Measurements from ENCODE around the gene NPB.
"Not testable (repeated sequence)": the region's sequence is repeated elsewhere in the genome, so short reads cannot be mapped to it uniquely, and the experiment has no call there.

The NPB gene

DNA sequence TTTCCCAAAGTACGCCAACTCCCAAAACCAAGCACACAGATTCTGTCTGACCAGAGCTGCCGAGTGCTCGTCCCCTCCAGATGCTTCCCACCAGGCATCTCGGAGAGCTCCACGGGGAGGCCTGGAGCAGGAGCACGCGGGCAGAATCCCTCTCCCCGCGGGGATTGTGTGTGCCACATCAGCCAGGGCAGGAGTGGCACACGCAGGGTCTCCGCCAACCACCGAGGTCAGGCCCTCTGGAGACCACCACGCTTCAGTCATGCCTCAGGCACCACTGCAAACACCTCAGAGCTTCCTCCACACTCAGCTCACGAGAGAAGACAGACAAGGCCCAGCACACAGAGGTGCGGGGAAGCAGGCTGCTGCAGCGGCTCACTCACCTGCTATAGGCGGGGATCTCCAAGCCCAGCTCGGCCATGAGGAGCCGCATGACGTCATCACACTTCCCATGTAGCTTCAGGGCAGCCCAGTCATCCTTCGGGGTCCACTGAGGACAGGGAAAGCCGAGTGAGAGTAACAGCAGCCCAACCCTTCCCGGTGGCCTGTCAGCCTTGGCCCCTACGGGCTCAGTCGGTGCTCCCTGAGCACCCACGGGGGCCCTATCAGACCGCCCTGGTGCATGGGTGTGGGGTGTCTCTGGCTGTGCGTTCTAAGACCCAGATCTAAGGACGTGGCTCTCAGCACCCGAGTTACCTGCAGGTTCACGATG is 11.5 kb downstream of the NPB start:
- DNase-seq: no peak

DNA sequence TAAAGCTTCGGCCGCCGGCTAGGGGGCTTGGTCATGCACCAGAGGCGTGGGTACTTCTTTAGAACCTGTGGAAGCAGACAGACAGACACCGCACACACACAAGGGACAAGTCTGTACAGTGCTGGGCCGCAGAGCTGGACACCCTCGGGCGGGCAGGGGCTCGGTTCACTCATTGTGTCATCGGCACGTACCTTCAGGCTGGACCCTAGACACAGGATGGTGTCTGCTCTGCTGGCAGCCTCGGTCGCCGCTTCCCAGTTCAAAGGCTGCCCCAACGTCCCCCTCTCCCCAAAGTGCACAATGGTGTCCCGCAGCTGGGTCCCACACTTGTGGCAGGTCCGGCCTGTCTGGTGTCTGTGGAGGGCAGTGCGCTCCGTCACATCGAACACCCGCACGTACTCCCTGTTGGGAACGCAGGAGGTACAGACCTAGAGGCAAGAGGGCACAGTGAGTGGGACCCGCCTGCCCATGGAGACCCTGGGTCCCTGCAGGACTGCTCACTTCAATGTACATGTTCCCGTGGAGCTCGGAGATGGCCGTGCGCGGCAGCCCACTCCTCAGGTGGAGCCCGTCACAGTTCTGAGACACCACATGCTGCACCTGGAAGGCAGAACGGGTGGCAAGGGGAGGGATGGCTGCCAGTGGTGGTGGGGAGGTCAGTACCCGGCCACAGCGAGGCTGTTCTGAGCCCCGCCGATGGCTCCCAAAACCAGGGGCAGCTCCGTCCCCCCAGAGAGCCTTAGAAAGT is 12.2 kb downstream of the NPB start:
- DNase-seq: no peak

- DNase-seq: no peak
Measured at GRCh38 chr17:81915331-81915730, 13.3 kb downstream of the NPB start.

GRCh38 chr17:81916234-81917001 is 14.4 kb downstream of the NPB start:
- no peak for DNase-seq

DNA sequence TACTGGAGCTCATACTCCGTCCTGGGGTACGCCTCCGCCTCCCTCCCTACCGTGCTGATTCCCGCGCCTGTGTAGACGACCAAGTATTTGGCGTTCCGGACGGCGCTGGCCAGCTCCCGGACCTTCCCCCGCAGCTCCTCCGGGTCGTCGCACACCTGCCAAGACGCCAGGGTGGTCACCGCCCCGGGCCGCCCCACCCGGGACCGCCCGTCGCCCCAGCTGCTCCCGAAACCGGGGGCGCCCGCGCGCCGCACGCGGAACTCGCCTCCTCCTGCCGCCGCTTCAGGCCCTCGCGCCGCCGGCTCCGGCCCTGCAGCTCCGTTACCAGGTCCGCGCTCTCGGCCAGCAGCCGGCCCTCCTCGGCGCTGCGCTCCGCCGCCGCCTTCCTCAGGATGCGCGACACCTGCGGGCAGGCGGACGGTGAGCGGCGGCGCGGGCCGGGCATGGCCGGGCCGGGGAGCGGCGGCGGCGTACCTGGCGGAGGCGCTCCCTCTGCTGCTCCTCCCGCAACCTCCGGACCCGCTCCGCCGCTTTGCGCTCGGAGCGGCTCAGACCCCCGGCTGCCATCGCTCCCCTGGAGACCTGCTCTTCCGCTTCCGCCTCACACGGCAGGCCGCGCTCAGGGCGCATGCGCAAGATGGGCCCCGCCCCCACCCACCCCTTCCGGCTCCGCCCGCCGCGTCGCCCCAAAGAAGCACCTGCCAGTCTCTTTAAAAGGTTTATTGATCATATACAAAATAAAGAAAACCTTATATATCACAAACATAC is 15.7 kb downstream of the NPB start, which contains the start of gene SIRT7:
Gene SIRT7 (minus strand): TSS at position 612 of the 768 bp plus-strand sequence. CDS start 45 bp downstream, at position 567.
- peak; percentile 63 for DNase-seq

DNA sequence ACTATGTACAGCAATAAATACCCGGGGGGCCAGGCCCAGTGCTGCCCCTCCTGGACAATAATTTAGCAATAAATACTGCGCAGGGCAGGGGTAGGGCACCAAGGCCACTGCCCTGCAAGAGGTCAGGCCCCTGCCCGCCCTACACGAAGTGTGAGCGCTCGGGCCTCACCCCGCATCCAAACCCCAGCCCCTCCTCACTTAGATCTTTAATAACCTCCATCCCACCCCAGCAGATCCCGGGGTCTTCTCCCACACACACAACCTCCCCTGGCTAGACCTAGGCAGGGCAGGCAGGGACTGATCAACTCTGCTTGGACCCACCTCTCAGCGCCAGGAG is 16.3 kb downstream of the NPB start:
- not testable (repeated sequence) for DNase-seq

DNA sequence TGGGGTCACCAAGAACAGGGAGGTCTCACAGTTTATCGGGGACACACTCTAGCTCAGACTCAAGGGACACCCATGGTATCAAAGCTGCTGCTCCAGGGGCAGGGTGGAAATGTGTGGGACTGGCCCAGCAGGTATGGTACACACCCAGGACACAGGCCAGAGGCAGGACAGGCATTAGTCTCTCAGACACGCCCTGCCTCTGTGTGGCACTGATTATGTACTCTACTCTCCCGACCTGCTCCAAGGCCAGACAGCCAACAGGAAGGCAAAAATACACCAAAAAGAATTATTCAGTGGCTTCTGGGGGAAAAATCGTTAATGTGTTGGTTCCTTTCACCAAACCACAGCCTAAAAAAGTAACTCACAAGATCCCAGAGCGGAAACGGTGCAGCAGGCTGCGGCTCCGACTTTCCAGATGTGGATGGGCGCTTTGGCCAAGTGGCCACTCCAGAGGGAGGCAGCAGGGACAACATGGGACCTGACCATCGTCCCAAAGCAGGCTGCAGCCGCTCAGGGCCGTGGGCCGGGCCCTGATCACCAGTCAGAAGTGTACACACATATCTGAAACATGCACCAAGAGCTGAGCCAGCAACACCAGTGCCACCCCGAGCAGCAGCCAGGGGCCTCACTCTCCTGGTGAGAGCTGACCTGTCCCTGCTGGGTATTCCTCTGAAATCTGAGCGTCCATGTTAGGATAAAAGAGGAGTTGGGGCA is 17.0 kb downstream of the NPB start:
- no peak for DNase-seq

GRCh38 chr17:81920612-81921536 is 18.8 kb downstream of the NPB start:
- no peak for DNase-seq

GRCh38 chr17:81921537-81921862 is 19.5 kb downstream of the NPB start:
- no peak for DNase-seq

DNA sequence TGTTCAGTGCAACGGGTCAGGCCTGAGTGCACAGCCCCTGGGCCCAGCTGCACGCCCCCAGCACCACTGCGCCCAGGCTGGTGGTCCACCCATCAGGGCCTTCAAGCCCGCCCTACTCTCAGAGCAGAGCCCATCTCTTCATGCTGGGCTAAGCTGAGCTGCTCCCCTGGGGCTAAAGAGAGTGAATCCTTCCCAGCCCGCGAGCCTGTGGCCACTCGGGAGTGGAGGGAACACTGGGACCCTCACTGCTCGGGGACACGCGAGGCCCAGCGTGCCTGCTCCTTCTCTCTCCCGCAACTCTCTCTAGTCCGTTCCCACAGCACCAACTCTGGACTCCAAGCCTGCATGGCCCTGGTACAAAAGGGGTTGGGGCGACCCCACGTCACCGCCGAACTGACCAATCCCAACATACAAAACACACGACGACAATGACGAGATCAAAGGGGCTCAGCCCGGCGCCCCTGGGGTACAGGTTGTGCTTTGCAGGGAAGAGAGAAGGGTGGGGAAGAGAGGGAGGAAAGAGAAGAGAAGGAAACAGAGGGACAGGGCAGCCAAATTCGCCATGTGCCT is 20.0 kb downstream of the NPB start:
- no peak for DNase-seq

DNA sequence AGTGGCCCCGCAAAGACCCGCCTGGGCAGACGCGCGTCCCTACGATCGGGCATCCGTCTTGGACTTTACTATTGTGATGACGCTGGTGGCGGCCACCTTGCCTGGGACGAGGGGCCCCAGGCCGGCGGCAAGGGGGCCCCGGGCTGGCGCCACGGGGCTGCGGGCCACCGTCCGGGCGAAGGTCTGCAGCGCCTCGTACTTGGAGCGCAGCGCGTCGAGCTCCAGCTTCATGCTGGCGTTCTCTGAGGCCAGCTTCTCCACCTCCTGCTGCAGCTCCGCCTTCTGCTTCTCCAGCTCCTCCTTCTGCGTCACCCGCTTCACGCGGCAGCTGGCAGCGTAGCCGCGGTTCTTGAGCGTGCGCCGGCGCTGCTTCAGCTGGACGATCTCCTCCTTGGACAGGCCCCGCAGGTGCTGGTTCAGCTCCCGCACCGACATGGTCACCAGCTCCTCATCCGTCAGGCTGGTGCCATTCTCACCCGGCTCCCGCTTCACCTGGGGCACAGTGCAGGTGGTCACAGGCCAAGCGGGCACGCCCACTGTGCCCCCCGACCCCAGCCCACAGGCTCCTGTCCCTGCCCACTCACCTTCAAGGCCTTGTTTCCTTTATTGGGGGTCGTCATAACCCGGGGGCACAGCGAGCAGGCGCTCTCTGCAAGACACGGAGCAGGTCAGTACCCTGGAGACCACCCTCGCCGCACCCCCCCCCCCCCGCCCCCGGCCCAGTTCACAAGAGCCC is 20.7 kb downstream of the NPB start:
- DNase-seq: no peak

- peak; percentile 74 for DNase-seq
Measured at GRCh38 chr17:81923302-81924260, 21.5 kb downstream of the NPB start.

DNA sequence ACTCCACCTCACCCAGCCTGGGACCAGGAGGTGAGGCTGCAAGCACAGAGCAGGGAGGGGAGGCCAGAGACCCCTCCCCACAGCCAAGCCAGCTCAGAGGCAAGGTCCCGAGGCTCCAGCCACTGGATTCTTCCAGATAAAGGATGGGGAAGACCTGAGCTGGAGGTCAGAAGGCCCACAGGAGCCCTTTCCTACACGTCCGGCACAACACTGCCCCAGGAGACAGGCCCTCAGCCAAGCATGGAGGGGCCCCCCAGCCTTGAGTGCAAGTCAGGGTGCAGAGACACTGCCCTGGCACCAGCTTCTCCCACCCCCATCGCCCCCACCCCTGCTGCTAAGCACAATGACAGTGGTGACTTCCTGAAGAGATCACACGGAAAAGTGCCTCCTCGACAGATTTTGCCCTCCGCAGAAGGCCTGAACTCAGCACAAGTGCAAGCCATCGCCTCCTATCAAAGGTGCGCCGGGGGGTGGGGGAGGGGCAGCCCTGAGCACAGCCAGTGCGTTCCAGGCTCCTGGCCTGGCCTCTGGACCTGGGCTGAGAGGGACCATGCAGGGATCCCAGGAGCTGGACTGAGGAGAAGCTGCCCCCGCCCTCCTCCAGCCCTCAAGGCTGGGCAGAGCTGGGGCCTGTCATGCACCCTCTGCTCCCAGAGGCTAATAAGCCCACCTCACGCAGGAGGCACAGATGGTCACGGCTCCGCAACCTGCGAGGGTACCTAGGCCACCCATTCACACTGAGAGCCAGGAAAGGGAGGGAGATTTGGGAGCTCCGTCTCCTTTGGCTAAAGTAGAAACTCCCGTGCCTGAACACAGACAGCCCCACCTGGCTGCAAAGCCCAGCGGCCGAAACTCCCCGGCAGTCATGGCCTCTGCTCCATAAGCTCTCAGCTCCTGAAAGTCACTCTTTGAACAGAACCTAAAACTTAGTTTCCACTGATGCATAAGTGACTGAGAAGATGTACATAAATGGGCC is 22.8 kb downstream of the NPB start:
- no peak for DNase-seq

GRCh38 chr17:81925860-81926450 is 23.9 kb downstream of the NPB start:
- no peak for DNase-seq

DNA sequence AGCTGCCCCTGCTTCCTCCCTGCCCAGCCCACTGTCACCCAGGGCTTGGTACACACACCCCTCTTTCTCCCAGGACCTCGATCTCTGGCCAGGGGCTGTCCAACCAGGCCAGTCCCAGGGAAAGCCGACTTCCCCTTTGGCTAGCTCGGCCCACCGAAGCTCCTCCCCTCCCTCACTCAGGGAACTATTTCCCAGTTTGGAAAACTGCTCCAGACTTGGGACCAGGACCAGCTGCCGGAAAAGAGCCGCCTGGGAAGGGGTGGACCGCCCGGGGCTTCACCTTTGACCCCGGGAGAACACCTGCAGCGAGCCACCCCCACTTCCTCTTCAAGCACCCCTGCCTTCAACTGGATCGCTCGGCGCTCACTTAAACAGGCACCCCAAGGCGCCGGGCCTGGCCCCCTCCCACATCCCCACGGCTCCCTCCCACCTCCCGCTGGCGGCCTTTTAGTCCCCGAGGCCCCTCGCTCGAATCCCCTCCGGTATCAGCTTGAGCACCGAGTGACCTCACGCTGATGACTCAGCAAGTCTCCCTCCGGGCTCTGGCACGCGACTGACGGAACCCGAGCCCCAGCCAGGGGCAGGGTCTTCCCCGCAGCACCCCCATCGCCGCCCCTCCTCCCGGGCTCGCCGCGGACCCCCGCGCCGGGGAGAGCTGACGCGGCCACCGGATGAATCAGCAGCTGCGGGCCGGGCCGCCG is 24.6 kb downstream of the NPB start:
- peak; percentile 69 for DNase-seq

- DNase-seq: no peak
Measured at GRCh38 chr17:81927152-81927652, 25.2 kb downstream of the NPB start.
